K562 (cell line): ENCODE measurements around the gene GFOD1.

Experiments
- BRCA1 ChIP-seq, 2 experiments: fragments of 450-650 bp in 1 of 2; sonication (generic) in 1 of 2; formaldehyde crosslinking in 1 of 2; IDR thresholded peaks; 2 replicates each; pipeline versions ENCODE4 v1.5.0 to v1.6.1; 2017 to 2020; ENCODE audit warnings: mild to moderate bottlenecking in 1 of 2, missing genetic modification reagents in 1 of 2
- CTCF ChIP-seq, 3 experiments: IDR thresholded peaks in 2 of 3; conservative IDR thresholded peaks in 1 of 3; 2 replicates each; pipeline ENCODE4 v1.5.1; 2011 to 2012; ENCODE audit warnings: low read length in 3 of 3, mild to moderate bottlenecking in 3 of 3, control low read depth in 2 of 3, improper control_type of control experiment in 1 of 3, inconsistent platforms in 1 of 3, low read depth in 1 of 3, mixed read lengths in 1 of 3, moderate library complexity in 1 of 3; ENCODE audit not compliant: insufficient read depth in 2 of 3
- EGR1 ChIP-seq: fragments of 450-650 bp; conservative IDR thresholded peaks from 2 replicates; pipeline ENCODE4 v1.6.1; 2017; ENCODE audit warnings: mild to moderate bottlenecking
- EZH2 ChIP-seq: IDR thresholded peaks from 2 replicates; pipeline ENCODE4 v1.6.1; 2012; ENCODE audit warnings: low read depth, mild to moderate bottlenecking, inconsistent platforms, low read length, borderline replicate concordance
- HMGXB4 ChIP-seq: sonication (generic); formaldehyde crosslinking; IDR thresholded peaks from 2 replicates; pipeline ENCODE4 v1.8.1; 2023; ENCODE audit warnings: mild to moderate bottlenecking, missing genetic modification reagents
- KLF16 ChIP-seq: IDR thresholded peaks from 2 replicates; pipeline ENCODE4 v1.6.1; 2016; ENCODE audit warnings: antibody characterized with exemption
- MYC ChIP-seq, 2 experiments: fragments of 250-450 bp in 1 of 2; sonication (Bioruptor Pico) in 1 of 2; IDR thresholded peaks; 2 replicates each; pipeline versions ENCODE4 v1.5.1 to v1.6.1; 2012 to 2021; ENCODE audit warnings: low read depth in 2 of 2, borderline replicate concordance in 1 of 2, improper control_type of control experiment in 1 of 2, low read length in 1 of 2, mild to moderate bottlenecking in 1 of 2, moderate library complexity in 1 of 2
- PREB ChIP-seq: sonication (generic); formaldehyde crosslinking; IDR thresholded peaks from 2 replicates; pipeline ENCODE4 v1.8.1; 2023; ENCODE audit warnings: mild to moderate bottlenecking, missing genetic modification reagents
- SNAPC5 ChIP-seq: fragments of 250-450 bp; sonication (Bioruptor Pico); IDR thresholded peaks from 2 replicates; pipeline ENCODE4 v1.8.0; 2021; ENCODE audit warnings: moderate library complexity, mild to moderate bottlenecking, inconsistent platforms
- ZBTB40 ChIP-seq, 2 experiments: fragments of 450-650 bp in 1 of 2; sonication (generic) in 1 of 2; formaldehyde crosslinking in 1 of 2; IDR thresholded peaks; 2 replicates each; pipeline versions ENCODE4 v1.7.1 to v1.9.0; 2016 to 2022; ENCODE audit warnings: inconsistent platforms in 1 of 2, mild to moderate bottlenecking in 1 of 2, missing genetic modification reagents in 1 of 2
- ZNF175 ChIP-seq: fragments of 200-800 bp; sonication (Bioruptor generic); IDR thresholded peaks from 2 replicates; pipeline ENCODE4 v1.6.1; 2016; ENCODE audit warnings: low read depth, mild to moderate bottlenecking, missing genetic modification characterization, missing compliant biosample characterization

GRCh38 chr6:13311155-13311554 is 176.2 kb downstream of the GFOD1 start:
- no peak for TF ChIP-seq PREB (CRISPR knock-in tag)
- TF ChIP-seq CTCF (IDR thresholded peaks at IDR 0.05 in 2 of 3, conservative IDR thresholded peaks at IDR 0.05 in 1 of 3; ENCODE audit: insufficient read depth in 2 of 3, low read depth in 1 of 3, low read length in 3 of 3) = no peak
- TF ChIP-seq BRCA1 (IDR thresholded peaks at IDR 0.05) = no peak
- no peak for TF ChIP-seq BRCA1 (CRISPR knock-in tag; IDR thresholded peaks at IDR 0.05)
- no peak for TF ChIP-seq ZBTB40 (IDR thresholded peaks at IDR 0.05)
- TF ChIP-seq ZBTB40 (CRISPR knock-in tag; IDR thresholded peaks at IDR 0.05) = no peak
- TF ChIP-seq ZNF175 (CRISPR knock-in tag) = no peak
- no peak for TF ChIP-seq KLF16
- TF ChIP-seq EZH2 = no peak
- TF ChIP-seq MYC (IDR thresholded peaks at IDR 0.05; ENCODE audit: low read depth, low read length) = no peak
- no peak for TF ChIP-seq MYC (CRISPR knock-in tag; IDR thresholded peaks at IDR 0.05; ENCODE audit: borderline replicate concordance, low read depth)
- no peak for TF ChIP-seq SNAPC5 (CRISPR knock-in tag)
- TF ChIP-seq EGR1 = no peak
- no peak for TF ChIP-seq HMGXB4
